ENCODE measurements around the gene HOXC11.

GRCh38 chr12:53967421-53967925 lies 5.5 kb upstream of the HOXC11 start:
- TF ChIP-seq CTCF (IDR thresholded peaks at IDR 0.05) = no peak
- TF ChIP-seq POLR2A (IDR thresholded peaks at IDR 0.05) = no peak
- TF ChIP-seq EP300 (IDR thresholded peaks at IDR 0.05) = no peak

Measured in tibial nerve (tissue), 4 donors.